ENCODE data around the gene C18orf32.
"Not testable (repeated sequence)": the region's sequence is repeated elsewhere in the genome, so short reads cannot be mapped to it uniquely, and the experiment has no call there.

Gene C18orf32

DNA sequence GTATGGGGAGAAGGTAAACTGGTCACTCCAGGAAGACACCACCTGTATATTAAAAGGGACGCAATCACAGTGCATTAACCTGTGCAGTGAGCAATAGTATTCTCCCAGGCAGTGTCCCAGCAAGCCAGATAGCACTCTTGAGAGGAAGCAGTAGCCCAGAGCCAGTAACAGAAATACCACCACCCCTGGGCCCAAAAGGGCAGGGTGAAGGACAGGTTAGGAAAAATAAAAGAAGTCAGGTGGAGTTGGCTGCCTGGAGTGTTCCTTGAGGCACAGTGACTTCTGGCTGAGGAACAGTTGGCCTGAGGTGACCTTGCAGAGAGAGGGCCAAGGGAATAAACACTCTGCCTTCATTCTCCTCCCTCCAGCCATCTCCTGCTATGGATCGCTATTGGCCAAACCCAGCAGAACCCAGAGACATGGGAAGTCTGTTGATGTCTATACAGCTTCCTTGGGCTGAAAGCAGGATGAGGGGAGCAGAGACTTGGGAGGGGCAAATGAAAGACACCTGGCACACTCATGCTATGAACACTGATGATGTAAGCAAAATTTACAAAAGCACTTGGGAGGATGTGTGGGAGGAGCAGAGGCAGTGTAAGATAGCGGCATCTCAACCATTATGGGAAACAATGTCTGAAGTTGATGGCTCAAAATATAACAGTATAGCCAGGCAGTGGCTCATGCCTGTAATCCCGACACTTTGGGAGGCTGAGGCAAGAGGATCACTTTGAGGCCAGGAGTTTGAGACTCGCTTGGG lies 7.5 kb downstream of the C18orf32 start:
- Histone ChIP-seq H3K4me1 (ENCODE audit: low read length) (peaks cover 18% of the 10 kb centered on the region), H3K79me2 (ENCODE audit: low read length) (peaks cover 2% of the 10 kb centered on the region), H2AFZ (ENCODE audit: low read depth, low read length) (no peak overlapping the region), H3K36me3 (replicated peaks; ENCODE audit: low read depth, low read length) (peaks cover 44% of the 10 kb centered on the region), H3K4me2 (ENCODE audit: low read length) (no peak overlapping the region), H3K9ac (ENCODE audit: low read length) (no peak overlapping the region), H3K4me3 (ENCODE audit: low read length) (no peak overlapping the region), H3K27me3 (ENCODE audit: low read depth, low read length) (no peaks in the 10 kb centered on the region), H4K20me1 (ENCODE audit: insufficient read depth, low read length) (no peaks in the 10 kb centered on the region), H3K9me3 (ENCODE audit: insufficient read depth, low read length) (no peaks in the 10 kb centered on the region), H3K27ac (ENCODE audit: low read length) (no peak overlapping the region)
- TF ChIP-seq, protein P1, sequence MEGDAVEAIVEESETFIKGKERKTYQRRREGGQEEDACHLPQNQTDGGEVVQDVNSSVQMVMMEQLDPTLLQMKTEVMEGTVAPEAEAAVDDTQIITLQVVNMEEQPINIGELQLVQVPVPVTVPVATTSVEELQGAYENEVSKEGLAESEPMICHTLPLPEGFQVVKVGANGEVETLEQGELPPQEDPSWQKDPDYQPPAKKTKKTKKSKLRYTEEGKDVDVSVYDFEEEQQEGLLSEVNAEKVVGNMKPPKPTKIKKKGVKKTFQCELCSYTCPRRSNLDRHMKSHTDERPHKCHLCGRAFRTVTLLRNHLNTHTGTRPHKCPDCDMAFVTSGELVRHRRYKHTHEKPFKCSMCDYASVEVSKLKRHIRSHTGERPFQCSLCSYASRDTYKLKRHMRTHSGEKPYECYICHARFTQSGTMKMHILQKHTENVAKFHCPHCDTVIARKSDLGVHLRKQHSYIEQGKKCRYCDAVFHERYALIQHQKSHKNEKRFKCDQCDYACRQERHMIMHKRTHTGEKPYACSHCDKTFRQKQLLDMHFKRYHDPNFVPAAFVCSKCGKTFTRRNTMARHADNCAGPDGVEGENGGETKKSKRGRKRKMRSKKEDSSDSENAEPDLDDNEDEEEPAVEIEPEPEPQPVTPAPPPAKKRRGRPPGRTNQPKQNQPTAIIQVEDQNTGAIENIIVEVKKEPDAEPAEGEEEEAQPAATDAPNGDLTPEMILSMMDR (IDR thresholded peaks at IDR 0.05; ENCODE audit: low read depth, low read length): no peak
- no peak for TF ChIP-seq EZH2phosphoT487 (IDR thresholded peaks at IDR 0.05; ENCODE audit: low read depth)

DNA sequence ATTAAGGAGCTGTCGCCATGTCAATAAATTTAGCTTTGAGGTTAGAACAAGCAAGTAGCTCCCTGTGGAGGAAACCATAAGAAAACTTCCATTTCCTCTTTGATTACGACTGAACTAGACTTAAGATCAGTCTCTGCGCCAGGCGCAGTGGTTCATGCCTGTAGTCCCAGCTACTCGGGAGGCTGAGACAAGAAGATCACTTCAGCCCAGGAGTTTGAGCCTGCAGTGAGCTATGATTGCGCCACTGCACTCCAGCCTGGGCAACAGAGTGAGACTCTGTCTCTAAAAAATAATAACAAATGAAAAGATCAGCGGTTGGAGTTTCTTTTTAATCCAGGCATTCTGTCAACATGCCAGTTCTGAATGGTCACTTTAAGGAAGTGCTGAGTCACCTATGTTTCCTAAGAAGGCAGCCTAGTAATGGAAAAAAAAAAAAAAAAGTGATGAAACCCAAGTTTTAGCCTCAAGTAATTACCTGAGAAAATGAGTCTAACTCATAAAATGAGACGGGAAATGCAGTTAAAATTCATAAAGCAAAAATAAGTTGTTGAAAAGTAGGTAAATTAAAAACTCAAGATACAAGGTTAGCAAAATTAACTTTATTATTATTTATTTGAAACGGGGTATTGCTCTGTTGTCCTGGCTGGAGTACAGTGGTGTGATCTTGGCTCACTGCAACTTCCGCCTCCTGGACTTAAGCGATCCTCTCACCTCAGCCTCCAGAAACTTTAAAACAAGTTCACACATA lies 10.2 kb downstream of the C18orf32 start:
- no peak overlapping the region for H3K9ac ChIP-seq (ENCODE audit: low read length)
- peak overlapping the region; percentile 45 for H3K4me2 ChIP-seq (ENCODE audit: low read length)
- no peaks in the 10 kb centered on the region for H3K79me2 ChIP-seq (ENCODE audit: low read length)
- no peaks in the 10 kb centered on the region for H3K27me3 ChIP-seq (ENCODE audit: low read depth, low read length)
- no peak for TF ChIP-seq EZH2phosphoT487 (IDR thresholded peaks at IDR 0.05; ENCODE audit: low read depth)
- TF ChIP-seq, protein P1 (IDR thresholded peaks at IDR 0.05; ENCODE audit: low read depth, low read length): no peak
- no peak overlapping the region for H3K4me3 ChIP-seq (ENCODE audit: low read length)
- H2AFZ ChIP-seq (ENCODE audit: low read depth, low read length): no peak overlapping the region
- H3K27ac ChIP-seq (ENCODE audit: low read length): peak overlapping the region; percentile 22
- peaks cover 34% of the 10 kb centered on the region for H3K36me3 ChIP-seq (replicated peaks; ENCODE audit: low read depth, low read length)
- H3K4me1 ChIP-seq (ENCODE audit: low read length): peaks cover 15% of the 10 kb centered on the region
- H4K20me1 ChIP-seq (ENCODE audit: insufficient read depth, low read length): no peaks in the 10 kb centered on the region
- no peaks in the 10 kb centered on the region for H3K9me3 ChIP-seq (ENCODE audit: insufficient read depth, low read length)

DNA sequence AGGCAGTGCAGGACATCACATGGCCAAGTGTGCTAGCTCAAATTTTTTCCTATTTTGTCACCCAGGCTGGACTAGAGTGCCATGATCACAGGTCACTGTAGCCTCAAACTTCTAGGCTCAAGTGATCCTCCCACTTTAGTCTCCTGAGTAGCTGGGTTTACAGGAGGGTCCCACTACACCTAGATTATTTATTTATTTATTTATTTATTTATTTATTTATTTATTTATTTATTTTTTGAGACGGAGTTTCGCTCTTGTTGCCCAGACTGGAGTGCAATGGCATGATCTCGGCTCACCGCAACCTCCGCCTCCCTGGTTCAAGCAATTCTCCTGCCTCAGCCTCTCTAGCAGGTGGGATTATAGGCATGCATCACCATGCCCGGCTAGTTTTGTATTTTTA lies 12.1 kb downstream of the C18orf32 start:
- H3K4me2 ChIP-seq (ENCODE audit: low read length); H4K20me1 ChIP-seq (ENCODE audit: insufficient read depth, low read length); H2AFZ ChIP-seq (ENCODE audit: low read depth, low read length); H3K4me3 ChIP-seq (ENCODE audit: low read length); H3K9ac ChIP-seq (ENCODE audit: low read length); H3K9me3 ChIP-seq (ENCODE audit: insufficient read depth, low read length); H3K79me2 ChIP-seq (ENCODE audit: low read length); H3K27me3 ChIP-seq (ENCODE audit: low read depth, low read length); H3K27ac ChIP-seq (ENCODE audit: low read length): not testable (repeated sequence)
- Histone ChIP-seq H3K36me3 (replicated peaks; ENCODE audit: low read depth, low read length) (peaks cover 20% of the 10 kb centered on the region), H3K4me1 (ENCODE audit: low read length) (peaks cover 13% of the 10 kb centered on the region)

DNA sequence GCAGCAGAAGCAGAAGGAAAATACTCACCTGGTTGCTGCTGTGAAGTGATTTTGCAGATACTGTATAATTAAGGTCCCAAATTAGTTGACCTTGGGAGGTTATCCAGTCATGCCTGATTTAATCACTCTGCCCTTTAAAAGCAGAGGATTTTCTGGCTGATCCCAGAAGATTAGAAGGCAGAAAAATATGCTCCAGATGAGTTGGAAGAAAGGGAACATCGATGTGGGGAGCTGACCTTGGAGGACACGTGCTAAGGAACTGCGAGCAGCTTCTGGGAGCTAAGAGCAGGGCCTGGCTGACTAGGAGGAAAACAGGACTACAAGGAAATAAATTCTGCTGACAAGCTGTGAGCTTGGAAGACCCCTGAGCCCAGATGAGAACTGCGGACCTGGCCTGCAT lies 13.3 kb downstream of the C18orf32 start:
- Histone ChIP-seq H2AFZ (ENCODE audit: low read depth, low read length) (no peak overlapping the region), H3K4me2 (ENCODE audit: low read length) (no peak overlapping the region), H3K9ac (ENCODE audit: low read length) (no peak overlapping the region), H3K27me3 (ENCODE audit: low read depth, low read length) (0 out of 2 replicates have a peak, but pooled peaks cover 5% of the 10 kb centered on the region), H3K27ac (ENCODE audit: low read length) (no peak overlapping the region), H4K20me1 (ENCODE audit: insufficient read depth, low read length) (no peaks in the 10 kb centered on the region), H3K4me1 (ENCODE audit: low read length) (peaks cover 13% of the 10 kb centered on the region), H3K36me3 (replicated peaks; ENCODE audit: low read depth, low read length) (peaks cover 8% of the 10 kb centered on the region), H3K4me3 (ENCODE audit: low read length) (no peak overlapping the region), H3K79me2 (ENCODE audit: low read length) (no peaks in the 10 kb centered on the region), H3K9me3 (ENCODE audit: insufficient read depth, low read length) (no peaks in the 10 kb centered on the region)
- no peak for TF ChIP-seq EZH2phosphoT487 (IDR thresholded peaks at IDR 0.05; ENCODE audit: low read depth)
- TF ChIP-seq, protein P1 (IDR thresholded peaks at IDR 0.05; ENCODE audit: low read depth, low read length): no peak
